OCI-LY7 (cell line): Measurements from ENCODE around the gene ZNF555.

Experiments
- EZH2phosphoT487 ChIP-seq: fragments of 200-600 bp; sonication (generic); IDR thresholded peaks from 2 replicates; pipeline ENCODE4 v1.6.1; 2018; ENCODE audit warnings: low read depth, borderline replicate concordance, mild to moderate bottlenecking, mixed run types, antibody characterized with exemption, low read length, moderate library complexity, mixed read lengths
- TF ChIP-seq, protein P1 (sequence below): fragments of 200-600 bp; sonication (generic); conservative IDR thresholded peaks from 2 replicates; pipeline ENCODE4 v1.5.1; 2014; ENCODE audit warnings: mild to moderate bottlenecking, antibody characterized with exemption, low read length, moderate library complexity, mixed read lengths

DNA sequence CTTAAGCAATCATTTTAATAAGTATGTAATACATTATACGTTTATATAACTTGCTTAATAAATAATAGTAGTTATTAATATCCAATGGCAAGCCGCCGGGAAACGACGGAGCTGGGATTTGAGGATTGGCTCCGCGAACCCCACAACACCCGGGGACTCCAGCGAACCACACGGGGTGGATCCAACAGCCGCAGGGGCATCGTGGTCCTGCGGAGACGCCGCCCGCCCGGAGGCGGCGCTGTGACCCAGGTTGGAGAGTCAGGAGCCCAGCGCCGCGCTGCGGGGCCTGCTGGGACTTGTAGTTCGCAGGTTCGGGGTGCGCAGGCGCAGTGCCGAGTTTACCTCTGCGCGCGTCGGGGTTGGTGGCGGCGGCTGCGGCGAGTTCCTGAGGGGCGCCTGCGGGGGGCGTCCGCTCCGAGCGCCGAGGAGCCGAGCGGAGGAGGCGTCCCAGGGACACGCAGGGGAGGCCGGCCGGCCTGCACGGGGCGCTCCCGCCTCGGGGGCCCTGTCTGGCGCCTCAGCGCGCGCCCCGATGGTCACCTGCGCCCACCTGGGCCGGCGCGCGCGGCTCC lies 21.6 kb upstream of the ZNF555 start, which contains the start of gene ZNF554:
- TF ChIP-seq EZH2phosphoT487: no peak
- TF ChIP-seq, protein P1, sequence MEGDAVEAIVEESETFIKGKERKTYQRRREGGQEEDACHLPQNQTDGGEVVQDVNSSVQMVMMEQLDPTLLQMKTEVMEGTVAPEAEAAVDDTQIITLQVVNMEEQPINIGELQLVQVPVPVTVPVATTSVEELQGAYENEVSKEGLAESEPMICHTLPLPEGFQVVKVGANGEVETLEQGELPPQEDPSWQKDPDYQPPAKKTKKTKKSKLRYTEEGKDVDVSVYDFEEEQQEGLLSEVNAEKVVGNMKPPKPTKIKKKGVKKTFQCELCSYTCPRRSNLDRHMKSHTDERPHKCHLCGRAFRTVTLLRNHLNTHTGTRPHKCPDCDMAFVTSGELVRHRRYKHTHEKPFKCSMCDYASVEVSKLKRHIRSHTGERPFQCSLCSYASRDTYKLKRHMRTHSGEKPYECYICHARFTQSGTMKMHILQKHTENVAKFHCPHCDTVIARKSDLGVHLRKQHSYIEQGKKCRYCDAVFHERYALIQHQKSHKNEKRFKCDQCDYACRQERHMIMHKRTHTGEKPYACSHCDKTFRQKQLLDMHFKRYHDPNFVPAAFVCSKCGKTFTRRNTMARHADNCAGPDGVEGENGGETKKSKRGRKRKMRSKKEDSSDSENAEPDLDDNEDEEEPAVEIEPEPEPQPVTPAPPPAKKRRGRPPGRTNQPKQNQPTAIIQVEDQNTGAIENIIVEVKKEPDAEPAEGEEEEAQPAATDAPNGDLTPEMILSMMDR: peak; percentile 89
